Spleen (tissue), 7 donors: ENCODE results near the gene ADAMTSL1.

ENCODE experiments used
- POLR2AphosphoS5 ChIP-seq, 3 donors: sonication (generic); formaldehyde crosslinking; IDR thresholded peaks; one replicate each; pipeline ENCODE4 v1.5.1; 2017; ENCODE audit warnings: antibody characterized with exemption in 3 of 3
- TF ChIP-seq, protein P1 (sequence below), 11 experiments: fragments of 200-600 bp in 7 of 11; fragments of 450-650 bp in 4 of 11; sonication (generic) in 4 of 11; IDR thresholded peaks in 8 of 11; conservative IDR thresholded peaks in 3 of 11; 1 replicate in 7 of 11; 2 replicates in 4 of 11; pipeline versions ENCODE4 v1.4.0 to v1.8.0; 2016 to 2021; ENCODE audit warnings: antibody characterized with exemption in 11 of 11, inconsistent platforms in 4 of 11, mild to moderate bottlenecking in 1 of 11
- donor health status: DM: no; HTN: no; CAD: no; lungs with moderate emphysema.
- donor health status: DM: no; HTN: no; CAD: no.
- donor health status: DM: no; HTN: no; CAD: no.

DNA sequence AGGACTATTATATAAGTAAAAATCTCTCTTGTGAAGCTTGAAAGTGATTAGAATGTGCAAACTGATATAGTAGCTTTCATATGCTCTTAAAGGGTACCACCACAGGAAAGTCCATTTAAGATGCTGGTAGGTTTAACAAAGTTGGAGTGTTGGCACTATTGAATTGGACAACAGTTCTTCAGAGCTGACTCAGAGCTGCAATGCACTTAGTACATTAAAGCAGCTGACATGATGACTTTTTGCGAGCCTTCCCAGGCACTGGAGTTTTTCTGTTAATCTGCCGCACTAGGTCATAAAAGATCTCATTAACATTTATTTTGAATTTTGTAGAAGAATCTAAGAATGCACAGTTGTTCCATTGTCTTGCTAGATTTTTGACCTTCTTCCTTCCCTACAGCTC is 243.8 kb downstream of the ADAMTSL1 start:
- TF ChIP-seq, protein P1, sequence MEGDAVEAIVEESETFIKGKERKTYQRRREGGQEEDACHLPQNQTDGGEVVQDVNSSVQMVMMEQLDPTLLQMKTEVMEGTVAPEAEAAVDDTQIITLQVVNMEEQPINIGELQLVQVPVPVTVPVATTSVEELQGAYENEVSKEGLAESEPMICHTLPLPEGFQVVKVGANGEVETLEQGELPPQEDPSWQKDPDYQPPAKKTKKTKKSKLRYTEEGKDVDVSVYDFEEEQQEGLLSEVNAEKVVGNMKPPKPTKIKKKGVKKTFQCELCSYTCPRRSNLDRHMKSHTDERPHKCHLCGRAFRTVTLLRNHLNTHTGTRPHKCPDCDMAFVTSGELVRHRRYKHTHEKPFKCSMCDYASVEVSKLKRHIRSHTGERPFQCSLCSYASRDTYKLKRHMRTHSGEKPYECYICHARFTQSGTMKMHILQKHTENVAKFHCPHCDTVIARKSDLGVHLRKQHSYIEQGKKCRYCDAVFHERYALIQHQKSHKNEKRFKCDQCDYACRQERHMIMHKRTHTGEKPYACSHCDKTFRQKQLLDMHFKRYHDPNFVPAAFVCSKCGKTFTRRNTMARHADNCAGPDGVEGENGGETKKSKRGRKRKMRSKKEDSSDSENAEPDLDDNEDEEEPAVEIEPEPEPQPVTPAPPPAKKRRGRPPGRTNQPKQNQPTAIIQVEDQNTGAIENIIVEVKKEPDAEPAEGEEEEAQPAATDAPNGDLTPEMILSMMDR (IDR thresholded peaks at IDR 0.05 in 8 of 11, conservative IDR thresholded peaks at IDR 0.05 in 3 of 11) = no peak
- TF ChIP-seq POLR2AphosphoS5 (IDR thresholded peaks at IDR 0.05) = no peak
